ENCODE data around the gene CYP27C1.
"Not testable (repeated sequence)": the region's sequence is repeated elsewhere in the genome, so short reads cannot be mapped to it uniquely, and the experiment has no call there.

CYP27C1 gene, protein sequence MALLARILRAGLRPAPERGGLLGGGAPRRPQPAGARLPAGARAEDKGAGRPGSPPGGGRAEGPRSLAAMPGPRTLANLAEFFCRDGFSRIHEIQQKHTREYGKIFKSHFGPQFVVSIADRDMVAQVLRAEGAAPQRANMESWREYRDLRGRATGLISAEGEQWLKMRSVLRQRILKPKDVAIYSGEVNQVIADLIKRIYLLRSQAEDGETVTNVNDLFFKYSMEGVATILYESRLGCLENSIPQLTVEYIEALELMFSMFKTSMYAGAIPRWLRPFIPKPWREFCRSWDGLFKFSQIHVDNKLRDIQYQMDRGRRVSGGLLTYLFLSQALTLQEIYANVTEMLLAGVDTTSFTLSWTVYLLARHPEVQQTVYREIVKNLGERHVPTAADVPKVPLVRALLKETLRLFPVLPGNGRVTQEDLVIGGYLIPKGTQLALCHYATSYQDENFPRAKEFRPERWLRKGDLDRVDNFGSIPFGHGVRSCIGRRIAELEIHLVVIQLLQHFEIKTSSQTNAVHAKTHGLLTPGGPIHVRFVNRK

GRCh38 chr2:127220102-127220767 is at the start of gene CYP27C1:
TSS of gene CYP27C1 (minus strand) at chr2:127220299. CDS start at chr2:127220270, 29 bp downstream.
- no peak for FAIRE-seq

GRCh38 chr2:127261804-127262406 is 41.8 kb upstream of the CYP27C1 start:
- no peak for FAIRE-seq

GRCh38 chr2:127259355-127259754 is 39.3 kb upstream of the CYP27C1 start:
- no peak for FAIRE-seq

- no peak for FAIRE-seq
These were observed 36.8 kb upstream of the CYP27C1 start for GRCh38 chr2:127256866-127257265.

GRCh38 chr2:127256381-127256780 is 36.3 kb upstream of the CYP27C1 start:
- no peak for FAIRE-seq

- no peak for FAIRE-seq
These were observed 35.6 kb upstream of the CYP27C1 start for GRCh38 chr2:127255721-127256120.

DNA sequence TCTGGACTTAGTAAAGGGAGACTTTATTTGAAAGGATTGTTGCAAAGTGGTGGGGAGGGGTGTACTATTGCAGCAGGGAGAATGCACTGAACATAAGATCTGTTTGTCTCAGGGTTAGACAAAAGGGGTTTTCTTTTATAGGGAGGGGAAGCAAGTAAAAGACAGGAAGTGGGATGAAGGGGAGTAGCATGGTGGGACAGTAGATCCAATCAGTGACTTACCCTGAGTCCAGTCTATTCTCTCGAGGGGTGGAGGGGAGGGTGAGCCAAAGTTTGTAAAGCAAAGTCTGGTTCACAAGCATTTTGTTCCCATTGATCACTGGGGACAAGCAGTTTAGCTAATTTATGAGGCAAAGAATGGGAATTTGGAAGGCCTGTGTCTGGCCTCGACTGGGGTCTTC is 35.0 kb upstream of the CYP27C1 start:
- no peak for FAIRE-seq

- no peak for FAIRE-seq
These were observed 34.4 kb upstream of the CYP27C1 start for GRCh38 chr2:127254386-127254981.

DNA sequence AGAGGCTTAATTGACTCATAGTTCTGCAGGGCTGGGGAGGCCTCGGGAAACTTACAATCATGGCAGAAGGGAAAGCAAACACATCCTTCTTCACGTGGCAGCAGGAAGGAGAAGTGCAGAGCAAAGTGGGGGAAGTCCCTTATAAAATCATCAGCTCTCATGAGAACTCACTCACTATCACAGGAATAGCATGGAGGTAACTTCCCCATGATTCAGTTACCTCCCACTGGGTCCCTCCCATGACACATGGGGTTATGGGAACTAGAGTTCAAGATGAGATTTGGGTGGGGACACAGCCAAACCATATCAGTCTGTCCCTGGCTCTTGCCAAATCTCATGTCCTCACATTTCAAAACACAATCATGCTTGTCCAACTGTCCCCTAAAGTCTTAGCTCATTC is 21.1 kb upstream of the CYP27C1 start:
- FAIRE-seq = not testable (repeated sequence)

DNA sequence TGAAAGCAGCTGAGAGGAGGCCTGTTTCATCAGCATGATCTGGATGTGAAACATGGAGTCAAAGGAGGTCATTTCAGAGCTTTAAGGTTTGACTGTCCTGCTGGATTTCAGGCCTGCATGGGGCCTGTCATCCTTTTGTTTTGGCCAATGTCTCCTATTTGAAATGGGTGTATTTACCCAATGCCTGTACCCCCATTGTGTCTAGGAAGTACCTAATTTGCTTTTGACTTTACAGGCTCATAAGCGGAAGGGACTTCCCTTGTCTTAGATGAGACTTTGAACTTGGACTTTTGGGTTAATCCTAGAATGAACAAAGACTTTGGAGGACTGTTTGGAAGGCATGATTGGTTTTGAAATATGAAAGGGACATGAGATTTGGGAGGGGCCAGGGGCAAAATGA is 19.3 kb upstream of the CYP27C1 start:
- no peak for FAIRE-seq

DNA sequence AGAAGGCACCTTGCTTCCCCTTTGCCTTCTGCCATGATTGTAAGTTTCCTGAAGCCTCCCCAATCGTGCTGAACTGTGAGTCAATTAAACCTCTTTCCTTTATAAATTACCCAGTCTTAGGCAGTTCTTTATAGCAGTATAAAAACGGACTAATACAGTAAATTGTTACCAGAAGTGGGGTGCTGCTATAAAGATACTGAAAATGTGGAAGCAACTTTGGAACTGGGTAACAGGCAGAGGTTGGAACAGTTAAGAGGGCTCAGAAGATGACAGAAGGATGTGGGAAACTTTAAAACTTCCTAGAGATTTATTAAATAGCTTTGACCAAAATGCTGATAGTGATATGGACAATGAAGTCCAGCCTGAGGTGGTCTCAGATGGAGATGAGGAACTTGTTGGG is 17.7 kb upstream of the CYP27C1 start:
- FAIRE-seq = not testable (repeated sequence)

DNA sequence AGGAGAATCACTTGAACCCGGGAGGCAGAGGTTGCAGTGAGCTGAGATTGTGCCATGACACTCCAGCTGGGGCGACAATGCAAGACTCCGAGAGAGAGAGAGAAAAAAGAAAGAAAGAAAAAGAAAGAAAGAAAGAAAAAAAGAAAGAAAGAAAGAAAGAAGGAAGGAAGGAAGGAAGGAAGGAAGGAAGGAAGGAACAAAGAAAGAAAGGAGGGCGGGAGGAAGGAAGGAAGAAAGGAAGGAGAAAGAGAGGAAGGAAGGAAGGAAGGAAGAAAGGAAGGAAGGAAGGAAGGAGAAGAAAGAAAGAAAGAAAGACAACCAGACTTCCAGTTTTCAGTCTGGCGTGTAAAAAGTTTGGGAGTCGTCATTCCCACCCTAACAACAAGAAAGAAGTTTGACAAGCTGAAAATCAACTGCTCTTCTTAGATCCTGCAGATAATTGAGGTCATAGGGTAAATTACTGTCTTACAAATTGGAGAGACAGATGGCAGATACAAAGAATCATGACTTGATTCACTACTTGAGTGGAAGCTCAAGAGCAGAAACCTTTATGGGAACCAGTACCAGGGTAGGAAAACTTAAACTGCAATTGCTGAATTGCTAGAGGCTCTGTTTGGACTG is 15.1 kb upstream of the CYP27C1 start:
- no peak for FAIRE-seq

DNA sequence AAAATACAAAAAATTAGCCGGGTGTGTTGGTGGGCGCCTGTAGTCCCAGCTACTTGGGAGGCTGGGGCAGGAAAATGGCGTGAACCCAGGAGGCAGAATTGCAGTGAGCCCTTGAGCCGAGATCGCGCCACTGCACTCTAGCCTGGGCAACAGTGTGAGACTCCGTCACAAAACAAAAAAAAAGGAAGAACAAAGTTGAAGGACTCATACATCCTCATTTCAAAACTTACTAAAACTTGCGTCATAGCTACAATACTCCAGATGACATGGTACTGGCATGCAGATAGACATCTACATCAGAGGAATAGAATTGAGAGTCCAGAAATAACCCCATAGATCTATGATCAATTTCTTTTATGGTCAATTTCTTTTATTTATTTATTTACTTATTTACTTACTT is 13.6 kb upstream of the CYP27C1 start:
- FAIRE-seq = no peak

DNA sequence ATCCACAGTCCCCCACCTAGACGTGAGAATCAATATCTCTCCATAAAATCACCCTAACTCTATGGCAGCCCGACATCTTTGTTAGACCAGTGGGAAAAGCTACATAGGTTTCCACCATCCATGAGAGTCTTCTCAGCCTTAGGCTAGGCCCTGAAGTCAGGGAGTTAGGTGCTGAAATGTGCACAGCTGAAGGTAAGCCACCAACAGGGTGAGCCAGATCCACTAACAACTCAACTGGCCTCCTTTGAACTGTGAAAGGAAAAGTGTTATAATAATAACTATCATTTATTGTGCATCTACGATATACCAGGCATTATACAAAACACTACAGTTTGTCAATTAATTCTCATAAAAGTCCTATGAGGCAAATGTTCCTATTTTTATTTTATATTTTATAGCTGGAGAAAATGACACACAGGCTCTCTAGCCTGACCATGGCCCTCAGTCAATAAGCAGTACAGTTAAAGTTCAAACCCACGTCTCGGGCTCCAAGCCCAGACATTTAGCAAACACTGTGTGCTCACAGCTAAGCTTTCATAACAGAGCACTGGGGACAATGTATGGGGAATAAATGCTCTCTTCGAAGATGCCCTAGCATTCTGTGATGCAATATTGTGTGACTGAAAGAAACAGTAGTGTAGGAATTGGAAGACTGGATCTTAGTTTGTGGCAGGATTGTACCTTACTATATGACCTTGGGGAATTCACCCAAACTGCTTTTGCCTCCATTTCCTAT is 11.2 kb upstream of the CYP27C1 start:
- no peak for FAIRE-seq

DNA sequence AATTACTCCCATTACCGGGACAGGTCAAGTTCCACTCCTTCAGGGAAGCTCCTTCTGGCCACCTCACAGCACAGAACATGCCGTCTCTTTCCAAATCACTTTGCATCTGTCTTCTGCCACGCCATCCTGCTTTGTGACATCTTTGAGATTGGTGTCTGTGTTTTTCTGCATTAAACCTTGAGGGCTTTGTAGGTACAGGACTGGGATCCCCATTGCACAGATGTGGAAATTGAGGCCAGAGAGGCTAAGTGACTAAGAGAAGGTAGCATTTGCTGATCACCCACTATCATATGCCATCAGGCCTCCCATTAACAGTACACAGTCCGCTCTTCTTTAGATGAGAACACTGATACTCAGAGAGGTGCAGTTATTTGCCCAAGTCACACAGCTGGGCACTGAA is 9.5 kb upstream of the CYP27C1 start:
- no peak for FAIRE-seq

DNA sequence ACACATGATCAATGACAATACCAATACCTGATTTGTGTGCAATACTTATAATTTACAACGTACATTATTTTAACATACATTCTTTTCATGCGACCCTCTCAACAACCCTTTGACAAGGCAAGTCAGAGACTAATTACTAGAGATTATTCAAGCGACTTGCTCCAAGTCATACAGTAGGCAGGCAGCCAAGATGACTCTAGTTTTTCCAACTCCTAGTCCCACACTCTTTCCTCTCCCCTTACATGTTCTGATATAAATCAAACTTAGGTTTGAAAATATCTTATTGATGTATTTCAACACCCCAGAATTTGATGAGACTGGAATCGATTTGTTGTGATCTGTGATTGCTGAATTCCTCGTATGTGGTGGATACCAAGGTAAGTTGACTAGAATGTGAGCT is 8.0 kb upstream of the CYP27C1 start:
- no peak for FAIRE-seq

- not testable (repeated sequence) for FAIRE-seq
These were observed 7.2 kb upstream of the CYP27C1 start for GRCh38 chr2:127227264-127227660.

GRCh38 chr2:127226520-127227263 is 6.6 kb upstream of the CYP27C1 start:
- no peak for FAIRE-seq

GRCh38 chr2:127226132-127226519 is 6.0 kb upstream of the CYP27C1 start:
- no peak for FAIRE-seq

GRCh38 chr2:127225186-127225960 is 5.3 kb upstream of the CYP27C1 start:
- no peak for FAIRE-seq

DNA sequence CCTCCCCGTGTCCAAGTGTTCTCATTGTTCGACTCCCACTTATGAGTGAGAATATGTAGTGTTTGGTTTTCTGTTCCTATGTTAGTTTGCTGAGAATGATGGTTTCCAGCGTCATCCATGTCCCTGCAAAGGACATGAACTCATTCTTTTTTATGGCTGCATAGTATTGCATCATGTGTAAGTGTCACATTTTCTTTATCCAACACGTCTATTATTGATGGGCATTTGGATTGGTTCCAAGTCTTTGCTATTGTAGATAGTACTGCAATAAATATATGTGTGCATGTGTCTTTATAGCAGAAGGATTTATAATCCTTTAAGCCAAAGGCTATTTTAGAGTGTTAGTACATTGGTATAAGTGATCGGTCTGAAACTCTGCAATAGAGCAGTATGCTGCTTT is 4.0 kb upstream of the CYP27C1 start:
- not testable (repeated sequence) for FAIRE-seq

Measured in G401.6 (cell line).